HG03159 (cell line): ENCODE results near the gene IPCEF1.
"Not testable (repeated sequence)": the region's sequence is repeated elsewhere in the genome, so short reads cannot be mapped to it uniquely, and the experiment has no call there.

ENCODE experiments used
- ATAC-seq: cut with Tn5 transposase; IDR thresholded peaks from one replicate; pipeline ENCODE4 v1.9.1; 2021; ENCODE audit warnings: mild to moderate bottlenecking, moderate library complexity; ENCODE audit not compliant: unreplicated experiment

Gene IPCEF1

DNA sequence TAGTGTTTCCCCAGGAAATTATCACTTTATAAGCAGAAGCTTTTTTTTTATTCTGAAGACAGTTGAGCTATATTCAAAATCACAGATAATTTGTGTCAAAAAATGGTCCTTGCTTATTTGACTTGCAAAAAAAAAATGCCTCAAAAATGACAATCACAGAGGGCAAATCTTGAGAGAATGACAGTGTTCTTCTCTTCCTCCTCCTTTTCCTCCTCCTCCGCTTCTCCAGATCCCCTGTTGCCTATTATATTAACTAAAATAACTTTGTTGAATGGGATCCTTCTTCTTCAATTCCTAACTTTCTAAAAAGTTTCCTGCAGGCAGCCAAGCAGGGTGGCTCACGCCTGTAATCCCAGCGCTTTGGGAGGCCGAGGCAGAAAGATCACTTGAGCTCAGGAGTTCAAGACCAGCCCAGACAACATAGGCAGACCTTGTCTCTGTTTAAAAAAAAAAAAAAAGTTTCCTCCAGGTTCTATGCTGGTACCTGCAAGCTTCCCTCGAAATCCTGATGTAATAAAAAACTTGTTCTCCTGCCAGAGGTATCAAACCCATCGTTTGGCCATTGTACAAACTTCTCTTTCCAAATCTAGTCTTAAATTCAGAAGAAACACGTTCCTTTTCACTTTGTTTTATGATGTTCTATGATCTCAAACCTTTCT is 128.6 kb downstream of the IPCEF1 start:
- ATAC-seq, result no peak

DNA sequence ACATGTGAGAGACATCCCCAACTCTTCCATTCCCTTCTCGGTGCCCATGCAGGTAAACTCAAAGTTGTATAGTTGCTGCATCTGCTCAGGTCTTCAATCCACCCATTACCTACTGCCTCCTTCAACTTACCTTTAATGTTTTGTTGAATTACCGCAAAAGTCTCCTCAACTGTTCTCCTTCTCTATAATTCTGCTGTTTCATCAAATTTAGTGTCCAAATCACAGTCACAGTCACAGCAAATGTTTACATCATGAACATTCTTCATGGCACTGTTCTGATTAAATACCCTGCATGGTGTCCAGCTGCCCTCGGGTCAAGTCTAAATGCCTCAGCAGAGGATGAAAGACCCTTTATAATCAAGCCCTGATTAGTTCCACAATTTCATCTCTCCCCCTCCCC is 130.1 kb downstream of the IPCEF1 start:
- ATAC-seq, result no peak

DNA sequence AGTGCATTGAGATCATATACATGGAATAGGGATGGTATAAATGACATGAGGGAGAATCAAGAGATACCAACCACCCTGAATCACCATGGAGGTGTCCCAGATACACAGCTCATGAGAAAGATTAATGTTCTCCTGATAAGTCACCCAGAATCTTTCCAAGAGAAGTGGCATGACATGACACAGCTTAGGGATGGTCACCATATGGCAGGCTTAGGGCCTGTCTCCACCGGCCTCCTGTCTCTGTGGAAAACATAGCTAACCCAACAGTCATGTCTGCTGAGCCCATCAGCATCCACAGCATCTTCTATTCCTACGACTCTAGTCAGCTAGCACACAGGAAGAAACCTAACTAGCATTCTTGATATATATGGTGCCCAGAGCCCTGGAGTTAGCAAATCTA is 133.3 kb downstream of the IPCEF1 start:
- ATAC-seq, result no peak

DNA sequence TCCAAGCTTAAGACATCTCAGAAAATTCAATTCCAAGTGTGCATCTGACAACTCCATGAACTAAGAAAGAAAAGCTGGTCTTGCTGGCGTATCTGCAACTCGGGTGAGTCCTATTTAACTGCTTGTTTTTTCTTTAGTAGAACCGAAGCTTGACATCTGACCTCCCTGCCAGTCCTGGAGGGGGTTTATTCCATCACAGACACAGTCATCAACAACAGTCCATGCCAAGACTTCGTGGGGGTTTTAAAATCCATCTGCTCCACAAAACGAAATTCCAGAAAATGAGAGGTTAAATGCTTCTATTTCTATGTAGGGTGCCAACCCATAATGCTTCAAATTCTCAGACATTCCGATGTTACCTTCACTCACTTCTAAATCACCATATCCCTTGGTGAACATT is 133.9 kb downstream of the IPCEF1 start:
- ATAC-seq, result no peak

DNA sequence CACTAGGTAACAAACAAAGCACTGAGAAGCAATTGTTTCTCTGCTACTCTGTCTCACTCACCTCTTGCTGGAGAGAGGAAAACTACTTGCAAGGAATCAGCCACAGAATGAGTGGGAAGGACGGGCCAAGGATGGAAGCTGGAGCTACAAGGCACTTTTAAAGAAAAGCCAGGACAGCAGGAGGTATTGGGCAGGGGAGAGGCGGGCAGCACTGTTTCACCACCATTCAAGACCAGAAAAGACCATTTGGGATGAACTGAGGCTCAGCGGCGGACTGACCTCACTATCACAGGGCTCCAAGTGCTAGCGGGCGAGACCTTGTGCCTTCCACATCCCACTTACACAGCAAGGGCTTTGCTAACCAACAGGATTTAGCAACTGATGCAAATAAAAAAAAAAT is 137.4 kb downstream of the IPCEF1 start:
- ATAC-seq, result no peak

DNA sequence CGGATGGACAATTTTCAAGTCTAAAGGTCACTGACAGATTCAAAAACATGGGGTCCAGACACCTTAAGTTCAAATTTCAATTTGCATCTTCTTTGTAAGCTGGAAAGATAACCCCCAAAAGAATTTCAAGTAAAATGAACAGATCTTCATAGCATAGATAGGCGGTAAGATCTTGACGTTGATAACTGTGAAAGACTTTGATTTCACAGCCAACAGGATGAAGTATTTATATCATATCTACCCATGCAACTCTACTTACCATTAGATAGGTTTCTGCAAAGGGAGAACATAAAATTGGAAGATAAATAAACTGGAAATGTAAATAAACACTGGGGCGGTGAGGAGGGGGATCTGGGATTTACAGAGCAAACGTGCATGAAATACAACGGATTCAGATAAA is 137.8 kb downstream of the IPCEF1 start:
- no peak for ATAC-seq

DNA sequence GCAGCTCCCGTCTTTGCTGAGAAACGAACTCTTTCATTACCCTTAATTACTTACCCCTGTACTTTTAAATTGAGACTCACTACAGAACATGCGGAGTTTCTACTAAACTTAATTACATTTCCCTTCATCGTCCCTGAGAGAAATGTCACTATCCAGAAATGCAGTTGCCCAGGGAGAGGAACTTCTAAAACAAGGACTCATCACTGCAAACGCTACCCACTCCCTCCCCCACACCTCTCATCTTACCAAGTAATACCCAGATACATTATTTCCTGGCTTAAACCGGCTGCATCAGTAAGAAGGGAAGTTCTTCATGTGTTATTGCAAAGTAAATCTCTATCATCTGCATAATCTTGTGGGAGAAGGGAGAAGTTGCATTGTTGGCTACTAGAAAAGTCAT is 138.3 kb downstream of the IPCEF1 start:
- ATAC-seq, result no peak

DNA sequence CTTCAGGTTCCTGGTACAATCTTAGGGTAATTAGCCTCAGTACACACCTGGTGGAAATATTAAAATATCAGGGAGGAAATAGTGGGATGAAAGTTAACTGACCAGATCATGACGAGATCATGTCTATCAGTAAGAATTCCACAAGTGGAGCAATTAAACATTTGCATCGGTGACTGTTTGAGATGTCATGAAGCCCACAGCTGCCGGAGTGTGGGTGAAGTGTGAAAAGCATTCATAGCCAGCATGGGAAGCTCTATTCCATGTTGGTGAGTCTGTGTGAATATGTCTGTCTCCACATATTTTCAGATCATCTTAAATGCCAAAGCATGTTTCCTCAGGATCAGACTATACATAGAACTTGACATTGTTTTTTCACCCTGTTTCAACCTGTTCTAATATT is 142.8 kb downstream of the IPCEF1 start:
- ATAC-seq, result no peak

DNA sequence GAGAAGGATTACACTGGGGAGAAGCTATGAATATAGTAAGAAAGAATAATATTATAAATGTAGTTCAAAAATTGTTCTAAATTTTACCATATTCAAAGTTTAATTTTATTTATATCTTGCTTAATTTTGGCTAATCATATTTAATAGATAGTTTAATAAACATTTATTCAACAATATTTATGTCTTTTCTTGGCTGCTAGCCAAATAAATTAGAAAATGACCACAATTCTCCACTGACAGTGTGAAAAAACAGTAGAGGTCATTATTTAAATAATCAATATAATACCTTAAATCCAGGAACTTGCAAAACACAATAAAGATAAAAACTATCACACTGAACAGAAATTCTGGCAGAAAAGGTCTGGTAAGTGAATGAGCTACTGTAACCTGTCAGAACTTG is 145.9 kb downstream of the IPCEF1 start:
- ATAC-seq, result no peak

DNA sequence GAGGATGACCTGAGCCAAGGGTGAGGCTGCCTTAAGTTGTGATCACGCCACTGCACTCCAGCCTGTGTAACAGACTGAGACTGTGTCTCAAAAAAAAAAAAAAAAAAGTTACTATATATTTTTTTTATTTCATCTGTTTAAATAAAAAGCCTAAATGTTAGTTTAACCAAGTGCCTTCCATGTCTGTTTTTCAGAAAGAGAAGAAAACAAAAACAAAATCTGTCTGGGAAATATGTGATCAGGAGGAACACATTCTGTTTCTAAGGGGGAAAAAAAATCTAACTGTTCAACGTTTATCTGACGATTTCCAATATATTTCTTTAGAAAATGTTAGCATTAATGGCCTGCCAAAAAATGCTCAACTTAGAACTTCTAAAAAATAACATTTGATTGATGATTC is 147.0 kb downstream of the IPCEF1 start:
- no peak for ATAC-seq

DNA sequence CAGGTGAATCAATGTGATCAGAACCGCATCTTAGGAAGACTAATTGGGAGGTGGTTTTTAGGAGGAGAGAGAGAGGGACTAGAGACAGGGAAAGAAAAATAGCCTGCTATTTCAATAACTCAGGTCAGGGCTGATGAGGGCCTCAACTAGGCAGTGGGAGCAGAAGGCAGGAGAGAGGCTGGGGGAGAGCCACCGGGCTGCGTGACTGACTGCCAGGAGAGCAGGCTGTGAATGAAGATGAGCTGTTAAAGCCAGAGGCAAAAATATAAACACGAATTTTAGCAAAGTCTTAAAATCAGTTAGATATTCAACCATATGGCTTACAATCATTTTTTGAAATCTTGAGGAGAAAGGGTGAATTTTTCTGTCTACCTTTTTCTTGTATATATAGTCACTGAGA is 149.6 kb downstream of the IPCEF1 start:
- ATAC-seq, result no peak

DNA sequence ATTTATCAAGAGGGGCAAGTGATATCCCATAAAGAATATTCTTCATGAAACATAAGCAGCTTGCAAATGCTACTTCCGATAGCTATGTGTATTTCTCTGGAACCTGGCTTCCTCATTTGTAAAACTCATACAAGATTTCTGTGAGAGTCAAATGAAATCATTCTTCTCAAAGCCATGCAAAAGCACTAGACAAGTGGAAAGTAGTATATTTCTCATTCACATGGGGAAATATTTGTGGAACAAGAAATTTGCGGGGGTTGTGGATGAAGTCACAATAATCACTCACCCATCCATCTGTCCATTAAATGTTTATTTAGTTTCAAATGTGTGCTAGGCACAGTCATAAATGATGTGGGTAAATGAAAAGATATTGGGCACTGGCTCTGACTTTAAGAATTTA is 150.5 kb downstream of the IPCEF1 start:
- ATAC-seq, result no peak

DNA sequence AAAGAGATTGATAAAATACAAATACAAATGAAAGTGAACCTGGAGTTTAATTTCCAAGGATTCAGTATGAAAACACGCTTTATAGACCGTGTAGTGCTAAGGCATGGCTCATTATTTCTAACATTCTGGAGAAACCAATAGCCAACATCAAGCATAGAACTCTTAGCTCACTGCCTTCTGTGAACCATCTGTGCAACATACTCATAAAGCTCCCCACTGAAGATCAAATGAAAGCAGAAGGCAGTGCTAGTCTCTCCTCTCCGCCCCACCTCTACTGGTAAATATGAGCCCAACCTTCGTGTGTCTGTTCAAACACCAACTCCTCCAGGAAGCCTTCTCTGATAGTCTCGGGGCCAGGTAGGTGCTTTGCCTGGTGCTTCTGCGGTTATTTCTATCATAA is 153.6 kb downstream of the IPCEF1 start:
- ATAC-seq, result no peak

DNA sequence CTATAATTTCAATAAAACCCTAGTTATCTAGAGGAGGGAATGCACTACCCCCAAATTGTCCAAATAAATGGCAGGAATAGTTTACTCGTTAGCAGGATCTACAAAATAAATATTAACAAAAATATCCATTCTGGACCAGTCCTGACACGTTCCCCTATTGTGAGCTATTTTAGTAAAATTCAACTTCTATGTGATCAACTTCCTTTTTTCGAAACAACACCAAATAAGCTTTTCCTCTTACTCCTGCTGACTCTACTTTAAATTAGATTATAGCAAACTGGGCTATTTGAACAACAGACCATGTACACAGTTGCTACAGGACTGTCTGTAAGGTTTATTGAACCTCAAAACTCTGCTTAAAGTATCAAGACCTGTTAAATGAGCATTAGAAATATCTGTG is 154.3 kb downstream of the IPCEF1 start:
- ATAC-seq, result no peak

DNA sequence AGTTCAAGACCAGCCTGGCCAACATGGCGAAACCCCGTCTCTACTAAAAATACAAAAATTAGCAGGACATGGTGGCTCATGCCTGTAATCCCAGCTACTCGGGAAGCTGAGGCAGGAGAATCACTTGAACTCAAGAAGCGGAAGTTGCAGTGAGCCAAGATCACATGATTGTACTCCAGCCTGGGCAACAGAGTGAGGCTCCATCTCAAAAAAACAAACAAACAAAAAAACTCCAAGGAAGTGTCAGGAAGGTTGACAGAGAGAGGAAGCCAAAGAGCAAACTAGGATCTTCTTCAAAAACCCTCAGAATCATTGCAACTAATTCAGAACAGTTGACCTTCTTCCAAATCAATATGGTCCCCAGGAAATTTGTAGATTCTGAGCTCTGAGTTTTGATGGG is 154.9 kb downstream of the IPCEF1 start:
- ATAC-seq, result not testable (repeated sequence)

DNA sequence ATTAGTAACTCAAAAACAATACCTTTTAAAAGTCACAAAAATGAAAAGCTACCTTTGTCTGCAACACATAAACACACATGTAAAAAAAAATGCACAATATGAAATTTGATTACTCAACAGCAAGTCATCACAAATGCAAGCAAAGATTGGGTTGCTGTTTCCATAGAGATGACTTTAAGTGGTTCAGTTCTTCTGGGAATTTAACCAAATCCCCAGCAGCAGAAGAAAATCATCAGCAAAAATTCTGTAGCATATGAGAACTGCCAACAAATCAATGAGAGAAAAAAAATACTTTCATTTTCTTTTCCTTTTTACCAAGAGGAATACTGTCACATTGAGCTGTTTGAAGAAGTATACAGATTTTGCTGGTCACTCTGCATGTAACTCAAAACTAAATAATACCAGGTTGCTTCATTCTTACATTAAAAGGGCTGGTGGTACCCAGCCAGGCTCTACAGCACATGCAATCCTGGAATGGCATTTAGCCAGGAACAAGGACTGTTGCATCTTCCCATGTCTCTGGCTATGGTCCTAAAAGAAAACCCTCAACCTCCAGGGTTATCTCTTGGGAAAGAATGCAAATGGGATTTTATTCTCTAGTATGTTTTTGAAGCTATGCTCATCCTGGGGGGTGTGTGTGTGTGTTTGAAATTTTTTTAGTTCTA is 159.3 kb downstream of the IPCEF1 start:
- no peak for ATAC-seq

DNA sequence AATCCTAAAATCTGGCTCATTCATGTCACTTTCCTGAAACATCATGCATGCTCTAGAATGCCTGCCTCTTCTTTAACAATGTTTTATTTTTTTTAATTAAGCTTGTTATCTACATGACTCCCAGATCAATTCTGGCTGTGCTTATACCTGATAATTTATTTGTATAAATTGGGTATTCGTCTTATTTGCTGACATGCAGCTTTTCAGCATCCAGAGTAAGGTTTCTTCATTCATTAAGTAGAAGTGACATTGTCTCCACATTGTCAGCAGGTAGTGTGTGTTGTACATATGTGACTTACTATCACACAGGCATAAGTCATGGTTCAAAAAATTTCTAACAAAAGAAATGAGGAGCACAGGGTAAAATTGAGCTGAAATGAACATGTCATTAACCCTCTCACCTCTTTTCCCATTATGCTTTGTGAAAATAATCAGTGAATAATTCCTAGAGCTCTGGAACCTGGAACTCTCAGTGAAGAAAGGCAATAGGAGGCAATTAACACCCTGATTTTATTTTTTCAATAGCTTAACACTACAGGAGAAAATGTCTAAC is 160.2 kb downstream of the IPCEF1 start:
- no peak for ATAC-seq

DNA sequence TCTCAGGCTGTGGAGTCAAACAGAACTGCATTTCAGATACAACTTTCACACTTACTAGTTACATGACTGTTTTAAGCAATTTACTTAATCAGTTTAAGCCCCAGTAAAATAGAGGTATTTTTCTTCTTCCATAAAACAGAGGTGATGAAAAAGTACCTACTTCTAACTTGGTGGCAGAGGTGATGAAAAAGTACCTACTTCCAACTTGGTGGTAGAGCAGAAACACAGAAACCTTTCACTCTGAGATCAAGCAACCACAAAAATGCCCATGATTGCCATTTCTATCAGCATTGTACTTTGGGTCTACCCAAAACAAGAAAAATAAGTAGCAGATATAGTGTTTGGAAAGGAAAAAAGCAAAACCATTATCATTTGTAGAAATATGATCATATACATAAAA is 168.9 kb downstream of the IPCEF1 start:
- ATAC-seq, result no peak

DNA sequence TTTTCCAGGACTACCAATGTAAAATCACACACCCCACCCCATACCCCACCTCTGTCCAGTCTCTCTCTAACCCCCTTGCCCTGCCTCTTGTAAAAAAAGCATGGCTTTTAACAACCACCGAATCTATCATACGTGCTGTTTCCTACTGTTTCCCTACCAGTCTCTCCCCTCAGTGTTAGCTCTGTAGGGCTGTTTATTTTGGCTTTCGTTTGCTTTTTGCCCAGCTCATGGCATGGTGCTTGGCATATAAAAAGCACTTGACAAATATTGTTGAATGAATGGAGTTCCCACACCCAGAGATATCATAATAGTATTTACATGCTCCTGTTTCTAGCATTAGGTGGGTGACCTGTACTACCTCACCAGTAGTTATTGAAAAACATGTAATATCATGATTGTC is 169.4 kb downstream of the IPCEF1 start:
- ATAC-seq, result no peak

DNA sequence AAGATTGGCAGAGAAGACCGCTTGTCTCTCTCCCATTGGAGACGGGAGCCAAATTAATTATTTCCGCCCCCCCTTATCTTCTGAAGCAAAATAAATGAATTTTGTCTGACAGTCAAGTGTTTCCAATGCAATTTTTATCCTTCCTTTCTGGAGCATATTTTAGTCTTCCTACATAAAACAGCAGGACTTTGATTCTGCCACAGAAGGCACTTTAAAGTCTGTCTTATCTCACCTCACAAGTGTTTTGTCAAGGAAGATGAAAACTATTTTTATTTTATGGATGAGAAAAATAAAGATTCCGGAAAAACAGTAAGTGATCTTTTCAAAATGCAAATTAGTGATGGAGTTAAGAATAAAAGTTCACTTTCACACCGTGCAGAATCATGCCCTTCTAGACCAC is 177.2 kb downstream of the IPCEF1 start:
- no peak for ATAC-seq

DNA sequence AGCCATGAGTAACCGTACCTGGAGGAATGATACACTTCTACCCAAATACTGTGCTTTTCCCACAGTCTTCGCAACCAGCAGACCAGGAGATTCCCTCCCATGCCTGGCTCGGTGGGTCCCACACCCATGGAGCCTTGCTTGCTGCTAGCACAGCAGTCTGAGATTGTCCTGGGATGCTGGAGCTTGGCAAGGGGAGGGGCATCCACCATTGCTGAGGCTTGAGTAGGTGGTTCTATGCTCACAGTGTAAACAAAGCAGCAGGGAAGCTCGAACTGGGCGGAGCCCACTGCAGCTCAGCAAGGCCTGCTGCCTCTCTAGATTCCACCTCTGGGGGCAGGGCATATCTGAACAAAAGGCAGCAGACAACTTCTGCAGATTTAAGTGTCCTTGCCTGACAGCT is 184.2 kb downstream of the IPCEF1 start:
- not testable (repeated sequence) for ATAC-seq

DNA sequence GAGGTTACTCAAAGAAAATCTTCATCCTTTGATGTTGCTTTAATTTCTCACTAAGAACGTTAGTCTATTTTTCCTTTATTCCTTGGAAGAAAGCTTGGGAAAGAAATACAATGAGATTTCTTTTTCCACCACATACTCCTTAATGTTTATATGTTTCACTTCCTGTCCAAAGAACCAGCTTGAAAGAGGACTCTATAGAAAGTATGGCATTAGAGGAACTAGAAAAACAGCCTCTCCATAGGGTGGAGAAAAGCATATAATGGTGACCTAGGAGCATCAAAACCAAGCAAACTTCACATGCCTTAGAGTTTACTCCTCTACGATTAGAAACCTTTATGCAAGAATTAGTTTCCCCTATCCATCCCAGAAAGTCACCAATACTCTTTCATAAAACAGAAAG is 186.5 kb downstream of the IPCEF1 start:
- no peak for ATAC-seq
